Kidney glomerular epithelial cell (primary cell): ENCODE data around the gene BMF.
A peak's percentile ranks its signal among the peaks of the same experiment; 100 is the strongest.
"Not testable (repeated sequence)": the region's sequence is repeated elsewhere in the genome, so short reads cannot be mapped to it uniquely, and the experiment has no call there.

ENCODE experiments used
- DNase-seq: peaks from one replicate; lab custom pipeline; 2025; lab: John Stamatoyannopoulos, UW

The BMF gene

GRCh38 chr15:40108855-40109735 lies at the start of gene BMF:
Gene BMF (minus strand): TSS chr15:40108879. CDS start chr15:40106086, 2,793 bp downstream.
- peak; percentile 94 for DNase-seq

- no peak for DNase-seq
Observed at GRCh38 chr15:40157778-40158447, 49.2 kb upstream of the BMF start.

- no peak for DNase-seq
Observed at GRCh38 chr15:40155270-40155910, 46.7 kb upstream of the BMF start.

GRCh38 chr15:40154821-40155220 lies 46.1 kb upstream of the BMF start:
- not testable (repeated sequence) for DNase-seq

- no peak for DNase-seq
Observed at GRCh38 chr15:40151991-40152390, 43.3 kb upstream of the BMF start.

- no peak for DNase-seq
Observed at GRCh38 chr15:40151499-40151898, 42.8 kb upstream of the BMF start.

- DNase-seq, result peak; percentile 61
Observed at GRCh38 chr15:40150163-40150925, 41.7 kb upstream of the BMF start.

GRCh38 chr15:40149339-40149738 lies 40.7 kb upstream of the BMF start:
- no peak for DNase-seq

GRCh38 chr15:40146037-40146436 lies 37.4 kb upstream of the BMF start:
- peak; percentile 27 for DNase-seq

- DNase-seq, result no peak
Observed at GRCh38 chr15:40142428-40142827, 33.7 kb upstream of the BMF start.

- DNase-seq, result not testable (repeated sequence)
Observed at GRCh38 chr15:40138201-40138570, 29.5 kb upstream of the BMF start.

- no peak for DNase-seq
Observed at GRCh38 chr15:40137303-40138200, 28.9 kb upstream of the BMF start.

- DNase-seq, result no peak
Observed at GRCh38 chr15:40136470-40137302, 28.0 kb upstream of the BMF start.

- not testable (repeated sequence) for DNase-seq
Observed at GRCh38 chr15:40135846-40136450, 27.3 kb upstream of the BMF start.

GRCh38 chr15:40134885-40135284 lies 26.2 kb upstream of the BMF start:
- DNase-seq, result no peak

- no peak for DNase-seq
Observed at GRCh38 chr15:40133544-40133943, 24.9 kb upstream of the BMF start.

GRCh38 chr15:40130799-40131502 lies 22.3 kb upstream of the BMF start:
- DNase-seq, result no peak

GRCh38 chr15:40130118-40130517 lies 21.4 kb upstream of the BMF start:
- DNase-seq, result no peak
